K562 (cell line): ENCODE measurements around the gene IDS. TPM values are rescaled to one million over a fixed set of nuclear protein-coding genes. Genes with fewer than 3 reads are reported as not detected.
"Not testable (repeated sequence)": the region's sequence is repeated elsewhere in the genome, so short reads cannot be mapped to it uniquely, and the experiment has no call there.

ENCODE experiments used
- ATAC-seq: fragments of 200-7000 bp; cut with Tn5 transposase; 3 replicates; pipeline ENCODE4 v1.9.1; 2020; ENCODE audit warnings: moderate library complexity
- BruUV-seq: library from RNA; stranded (reverse); fragments of 400-500 nt; replicated peaks from 2 replicates; lab custom pipeline; 2021; lab: Mats Ljungman, UMichigan
- CTCF ChIA-PET: fragments of 300-600 bp; formaldehyde crosslinking; extraction: SDS; loops from one replicate; lab custom pipeline; 2021; ENCODE audit warnings: low intra/inter-chr PET ratio; lab: Yijun Ruan, JAX
- POLR2A ChIA-PET: fragments of 300-600, 350-650 bp; sonication (Branson Sonifier 250); formaldehyde crosslinking; extraction: SDS; loops from one replicate; lab custom pipeline; 2021; ENCODE audit warnings: antibody characterized with exemption, inconsistent platforms; lab: Yijun Ruan, JAX
- DNase-seq, 4 experiments: peaks; one replicate each; pipeline versions ENCODE4 v3.0.0 to v3.0.0-alpha.2; 2011 to 2018; ENCODE audit warnings: low spot score in 3 of 4, mixed read lengths in 3 of 4; ENCODE audit errors: extremely low read depth in 1 of 4
- FAIRE-seq: peaks from 2 replicates; lab custom pipeline; 2011; peaks lifted over from hg19 to GRCh38; lab: Jason Lieb, UNC
- H2AFZ ChIP-seq: 2 replicates; pipeline ENCODE4 v1.6.0; 2011; ENCODE audit warnings: low read depth, low read length, control low read depth, inconsistent platforms
- H3K27ac ChIP-seq: fragments of 200-600 bp; 3 replicates; pipeline ENCODE4 v1.8.0; 2011; ENCODE audit warnings: low read depth, mild to moderate bottlenecking, control low read depth, inconsistent platforms, low read length, moderate library complexity, mixed read lengths; ENCODE audit errors: extremely low read depth
- H3K27me3 ChIP-seq, 2 experiments: fragments of 300-600 bp in 1 of 2; 2 replicates in 1 of 2; 3 replicates in 1 of 2; pipeline versions ENCODE4 v1.6.0 to v1.8.0; 2011; ENCODE audit warnings: inconsistent platforms in 2 of 2, low read length in 2 of 2, mild to moderate bottlenecking in 1 of 2, mixed read lengths in 1 of 2, moderate library complexity in 1 of 2; ENCODE audit not compliant: control insufficient read depth in 2 of 2, insufficient read depth in 2 of 2
- H3K36me3 ChIP-seq: fragments of 300-600 bp; 3 replicates; pipeline ENCODE4 v1.8.0; 2011; ENCODE audit warnings: mild to moderate bottlenecking, low read length, inconsistent platforms; ENCODE audit not compliant: control insufficient read depth, insufficient read depth
- H3K4me1 ChIP-seq, 2 experiments: fragments of 200-600 bp in 1 of 2; replicated peaks in 1 of 2; 2 replicates in 1 of 2; 3 replicates in 1 of 2; pipeline versions ENCODE4 v1.5.1 to v1.8.0; 2011; ENCODE audit warnings: inconsistent platforms in 2 of 2, low read length in 2 of 2, mild to moderate bottlenecking in 1 of 2, mixed read lengths in 1 of 2, moderate library complexity in 1 of 2; ENCODE audit not compliant: control insufficient read depth in 2 of 2, insufficient read depth in 2 of 2
- H3K4me2 ChIP-seq: 2 replicates; pipeline ENCODE4 v1.6.1; 2011; ENCODE audit warnings: low read length, control low read depth, inconsistent platforms, mixed read lengths; ENCODE audit not compliant: insufficient read depth
- H3K4me3 ChIP-seq: fragments of 200-600 bp; sonication (generic), shearing (Covaris generic); 2 replicates; pipeline ENCODE4 v1.5.1; 2016; ENCODE audit warnings: control low read depth, inconsistent platforms
- H3K79me2 ChIP-seq: fragments of 200-600 bp; 3 replicates; pipeline ENCODE4 v1.8.0; 2011; ENCODE audit warnings: low read length, inconsistent platforms; ENCODE audit not compliant: control insufficient read depth, insufficient read depth
- H3K9ac ChIP-seq, 2 experiments: 2 replicates each; pipeline versions ENCODE4 v1.6.0 to v1.6.1; 2011; ENCODE audit warnings: low read depth in 2 of 2, low read length in 2 of 2, control low read depth in 1 of 2, inconsistent platforms in 1 of 2, mild to moderate bottlenecking in 1 of 2, mixed read lengths in 1 of 2; ENCODE audit not compliant: insufficient read depth in 1 of 2
- H3K9me1 ChIP-seq: one replicate; pipeline ENCODE4 v1.6.0; 2011; ENCODE audit warnings: inconsistent platforms, mild to moderate bottlenecking, low read length, moderate library complexity; ENCODE audit not compliant: control insufficient read depth, insufficient read depth
- H3K9me3 ChIP-seq: replicated peaks from 2 replicates; pipeline ENCODE4 v1.5.1; 2011; ENCODE audit warnings: low read depth, low read length, inconsistent platforms; ENCODE audit not compliant: control insufficient read depth, insufficient read depth
- H4K20me1 ChIP-seq: replicated peaks from 2 replicates; pipeline ENCODE4 v1.6.1; 2011; ENCODE audit warnings: low read length, inconsistent platforms, mixed read lengths; ENCODE audit not compliant: control insufficient read depth, insufficient read depth
- EGR1 ChIP-seq: fragments of 450-650 bp; conservative IDR thresholded peaks from 2 replicates; pipeline ENCODE4 v1.6.1; 2017; ENCODE audit warnings: mild to moderate bottlenecking
- FOXJ2 ChIP-seq: fragments of 200-800 bp; sonication (Bioruptor generic); IDR thresholded peaks from 2 replicates; pipeline ENCODE4 v1.6.1; 2016; ENCODE audit warnings: missing genetic modification characterization, missing compliant biosample characterization
- GABPA ChIP-seq: fragments of 200-800 bp; sonication (Bioruptor generic); conservative IDR thresholded peaks from 2 replicates; pipeline ENCODE4 v1.6.1; 2016; ENCODE audit warnings: low read depth, missing genetic modification characterization, missing compliant biosample characterization
- GATA2 ChIP-seq: sonication (generic); formaldehyde crosslinking; IDR thresholded peaks from 2 replicates; pipeline ENCODE4 v1.4.0; 2020; ENCODE audit warnings: mild to moderate bottlenecking, missing genetic modification reagents
- MAFK ChIP-seq: IDR thresholded peaks from 2 replicates; pipeline ENCODE4 v1.6.1; 2011; ENCODE audit warnings: low read length, improper control_type of control experiment
- NFE2 ChIP-seq: IDR thresholded peaks from 2 replicates; pipeline ENCODE4 v1.6.1; 2014; ENCODE audit warnings: antibody characterized with exemption, low read depth
- NR2C2 ChIP-seq, 2 experiments: fragments of 200-800 bp in 1 of 2; sonication (Bioruptor generic) in 1 of 2; sonication (generic) in 1 of 2; formaldehyde crosslinking in 1 of 2; IDR thresholded peaks; 2 replicates each; pipeline versions ENCODE4 v1.6.1 to v1.8.0; 2016 to 2022; ENCODE audit warnings: mild to moderate bottlenecking in 1 of 2, missing compliant biosample characterization in 1 of 2, missing genetic modification characterization in 1 of 2, missing genetic modification reagents in 1 of 2
- RBFOX2 ChIP-seq: fragments of 200-400 bp; formaldehyde crosslinking; IDR thresholded peaks from 2 replicates; pipeline ENCODE4 v1.6.1; 2017; ENCODE audit warnings: low read depth, mild to moderate bottlenecking, low read length, moderate library complexity
- RCOR1 ChIP-seq, 2 experiments: IDR thresholded peaks; 2 replicates each; pipeline ENCODE4 v1.6.1; 2012; ENCODE audit warnings: low read depth in 2 of 2, low read length in 2 of 2, borderline replicate concordance in 1 of 2, improper control_type of control experiment in 1 of 2
- RFX1 ChIP-seq: fragments of 450-650 bp; IDR thresholded peaks from 2 replicates; pipeline ENCODE4 v1.6.1; 2016; ENCODE audit warnings: mild to moderate bottlenecking, moderate library complexity
- WGBS: fragments of 100-300 bp; shearing (Covaris generic); methylation state at CpG from one replicate; pipeline ENCODE4 v1.1.6; 2016; ENCODE audit warnings: low coverage, mixed read lengths; ENCODE audit not compliant: insufficient coverage; ENCODE audit errors: missing lambda C conversion rate; 5-methylcytosine and 5-hydroxymethylcytosine counted together
- in situ Hi-C: fragments of 300-500 bp; cut with MboI; formaldehyde crosslinking; loops from 4 replicates; pipeline ENCODE4 v1.15.0; 2018; ENCODE audit warnings: inconsistent platforms, mixed read lengths
- intact Hi-C: fragments of 100-400 bp; cut with micrococcal nuclease; formaldehyde crosslinking; loops from 2 replicates; pipeline ENCODE4 v1.14.2; 2022
- polyA plus RNA-seq, 8 experiments: library from polyadenylated mRNA; depleted of rRNA in 4 of 8; stranded (reverse) in 5 of 8; unstranded in 3 of 8; fragments of >200 nt; fragmentation: Nextera tagmentation in 2 of 8; fragmentation: Illumina TruSeq in 1 of 8; extraction: Ambion mirVana in 2 of 8; extraction: Trizol in 1 of 8; gene quantifications; 2 replicates each; pipeline versions ENCODE4 v1.2.1 to v1.2.3, GENCODE V29; 2011 to 2014; ENCODE audit warnings: inconsistent platforms in 1 of 8, missing spikeins in 1 of 8
- total RNA-seq, 7 experiments: library from RNA; depleted of rRNA in 6 of 7; stranded (reverse); fragments of >200 nt in 6 of 7; fragmentation: Illumina TruSeq in 2 of 7; extraction: Trizol in 2 of 7; gene quantifications; 2 replicates each; pipeline versions ENCODE4 v1.2.1 to v1.2.3, GENCODE V29; 2011 to 2021; ENCODE audit warnings: low replicate concordance in 1 of 7

Gene IDS
- total and polyA plus RNA-seq, 9 of the 15 experiments (the other 6 are each of a cell fraction or from before 2014, with no cell fraction given): 2.0 to 18.6 (median 8.6) TPM

- DNase-seq (peak in 1 of 4 experiments; percentile 55), FAIRE-seq (peak; percentile 100), ATAC-seq (peak; percentile 66)
- CTCF ChIA-PET; H3K9me3 ChIP-seq; intact Hi-C loops; H3K27ac ChIP-seq; BruUV-seq; H3K36me3 ChIP-seq; H3K4me2 ChIP-seq; H3K79me2 ChIP-seq; H3K9me1 ChIP-seq; POLR2A ChIA-PET; H3K27me3 ChIP-seq; H4K20me1 ChIP-seq; H3K9ac ChIP-seq; H2AFZ ChIP-seq; H3K4me3 ChIP-seq; TF ChIP-seq NR2C2 (CRISPR knock-in tag; IDR thresholded peaks at IDR 0.05): not testable (repeated sequence)
- 0% methylated on average over 1 of the region's 10 CpGs for WGBS
- in situ Hi-C loops: loop anchor here (25.0 kb wide), 1 partner anchor 134 kb away; the partner anchor contains the start of gene TMEM185A
- peaks cover 11 to 14% of the 10 kb centered on the region in 2 experiments; a peak in 2 of 5 replicates for H3K4me1 ChIP-seq
- peak; percentile 64 for TF ChIP-seq EGR1
- peak; percentile 80 for TF ChIP-seq RFX1
- TF ChIP-seq RCOR1 (IDR thresholded peaks at IDR 0.05; ENCODE audit: borderline replicate concordance in 1 of 2, low read depth in 2 of 2, low read length in 2 of 2): peak in 1 of 2 experiments; percentile 52; a peak in 1 of 4 replicates
- TF ChIP-seq FOXJ2 (tag): 0 out of 2 replicates have a peak, but pooled peaks have one; percentile 56
- 0 out of 2 replicates have a peak, but pooled peaks have one; percentile 24 for TF ChIP-seq RBFOX2
- peak; percentile 69 for TF ChIP-seq NFE2
- peak; percentile 56 for TF ChIP-seq NR2C2 (tag; IDR thresholded peaks at IDR 0.05)
- peak; percentile 47; the same call in 1 of the 2 replicates for TF ChIP-seq GABPA (tag)
- TF ChIP-seq MAFK: peak; percentile 22; the same call in 1 of the 2 replicates
- TF ChIP-seq GATA2 (CRISPR knock-in tag): peak; percentile 17; the same call in 1 of the 2 replicates
Measured at GRCh38 chrX:149503446-149503845, 1.7 kb downstream of the IDS start.

- in situ Hi-C loops: loop anchor here (25.0 kb wide), 1 partner anchor 134 kb away; the partner anchor contains the start of gene TMEM185A
- H4K20me1 ChIP-seq, H3K9ac ChIP-seq, H3K4me2 ChIP-seq, BruUV-seq, FAIRE-seq, H3K36me3 ChIP-seq, intact Hi-C loops, H3K27ac ChIP-seq, H3K79me2 ChIP-seq, H3K9me3 ChIP-seq, POLR2A ChIA-PET, H3K27me3 ChIP-seq, H2AFZ ChIP-seq, H3K9me1 ChIP-seq, ATAC-seq, CTCF ChIA-PET, H3K4me3 ChIP-seq, DNase-seq: not testable (repeated sequence)
- WGBS: 39% methylated on average over 4 of the region's 5 CpGs
- H3K4me1 ChIP-seq: peaks cover 11 to 14% of the 10 kb centered on the region in 2 experiments; a peak in 2 of 5 replicates
Measured at GRCh38 chrX:149502923-149503322, 2.2 kb downstream of the IDS start.
